Glutamatergic neuron (in vitro differentiated cells): ENCODE measurements around the gene BCL2. TPM values are rescaled to one million over a fixed set of nuclear protein-coding genes. Genes with fewer than 3 reads are reported as not detected.

Experiments used
- DNase-seq: peaks from one replicate; pipeline ENCODE4 v3.0.0; 2022
- H3K27ac Mint-ChIP-seq: one replicate; pipeline ENCODE4 v1.8.0; 2020; ENCODE audit warnings: mild to moderate bottlenecking, mixed read lengths, inconsistent platforms; ENCODE audit not compliant: unreplicated experiment
- H3K27me3 Mint-ChIP-seq: one replicate; pipeline ENCODE4 v1.8.0; 2020; ENCODE audit warnings: mild to moderate bottlenecking, moderate library complexity, mixed read lengths, inconsistent platforms; ENCODE audit not compliant: unreplicated experiment
- H3K36me3 Mint-ChIP-seq: one replicate; pipeline ENCODE4 v1.8.0; 2020; ENCODE audit warnings: mild to moderate bottlenecking, mixed read lengths, inconsistent platforms; ENCODE audit not compliant: unreplicated experiment
- H3K4me1 Mint-ChIP-seq: one replicate; pipeline ENCODE4 v1.8.0; 2020; ENCODE audit warnings: mild to moderate bottlenecking, low read depth, mixed read lengths, inconsistent platforms; ENCODE audit not compliant: unreplicated experiment
- H3K4me3 Mint-ChIP-seq: one replicate; pipeline ENCODE4 v1.8.0; 2020; ENCODE audit warnings: mild to moderate bottlenecking, mixed read lengths, inconsistent platforms; ENCODE audit not compliant: unreplicated experiment
- H3K9me3 Mint-ChIP-seq: one replicate; pipeline ENCODE4 v1.8.0; 2020; ENCODE audit warnings: mild to moderate bottlenecking, moderate library complexity, mixed read lengths, inconsistent platforms; ENCODE audit not compliant: unreplicated experiment
- total RNA-seq: library from RNA; stranded (reverse); fragmentation: NEBNext Ultra II Directional; extraction: Animal tissue kit (Norgen Biotek cat#: 25700); gene quantifications from one replicate; pipeline ENCODE4 v1.2.1, GENCODE V29; 2021; ENCODE audit not compliant: unreplicated experiment
- TF ChIP-seq, protein P1 (sequence below): fragments of 200-600 bp; sonication (generic); IDR thresholded peaks from one replicate; pipeline ENCODE4 v1.5.0; 2021; ENCODE audit not compliant: partially characterized antibody, unreplicated experiment

BCL2 gene
- total RNA-seq, 1 donor from 2014 or later = 6.8 TPM

DNA sequence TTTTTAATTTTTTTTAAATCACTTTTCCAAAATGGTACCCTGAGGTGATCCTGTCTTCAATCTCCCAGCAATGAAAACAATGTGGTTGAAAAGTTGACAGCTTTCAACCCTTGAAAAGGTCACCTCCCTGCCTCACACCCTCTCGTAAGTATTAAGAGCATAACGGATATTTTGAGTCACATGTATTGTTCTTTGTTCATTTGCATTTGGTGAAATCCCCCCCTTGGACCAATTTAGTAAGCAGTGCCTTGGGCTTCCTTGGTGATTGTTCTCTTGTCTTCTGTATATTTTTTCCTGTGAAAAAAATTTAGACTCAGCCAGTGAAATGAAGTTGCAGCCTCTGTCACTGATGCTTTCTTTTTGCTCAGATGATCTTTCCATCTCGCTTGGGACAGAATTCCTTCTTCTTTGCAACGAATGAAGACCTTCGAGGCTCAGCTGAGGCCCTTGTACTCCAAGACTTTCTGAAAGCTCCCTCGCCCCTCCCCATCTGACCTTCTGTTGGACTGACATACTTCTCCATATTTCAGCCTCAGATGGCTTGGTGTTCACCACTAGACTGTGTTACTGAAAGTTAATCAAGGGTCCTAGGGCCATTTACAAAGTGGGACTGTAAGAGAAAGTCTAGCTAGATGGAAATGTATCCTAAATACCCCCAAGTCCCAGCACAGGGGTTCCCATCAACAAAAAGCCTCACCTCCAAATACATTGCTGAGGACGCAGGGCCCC is 158.4 kb downstream of the BCL2 start:
- H3K4me1 Mint-ChIP-seq = peaks cover 6% of the 10 kb centered on the region
- H3K36me3 Mint-ChIP-seq = no peaks in the 10 kb centered on the region
- no peak for DNase-seq
- peaks cover 2% of the 10 kb centered on the region for H3K27me3 Mint-ChIP-seq
- H3K27ac Mint-ChIP-seq = no peak overlapping the region
- no peak overlapping the region for H3K4me3 Mint-ChIP-seq
- H3K9me3 Mint-ChIP-seq = peaks cover 2% of the 10 kb centered on the region
- TF ChIP-seq, protein P1, sequence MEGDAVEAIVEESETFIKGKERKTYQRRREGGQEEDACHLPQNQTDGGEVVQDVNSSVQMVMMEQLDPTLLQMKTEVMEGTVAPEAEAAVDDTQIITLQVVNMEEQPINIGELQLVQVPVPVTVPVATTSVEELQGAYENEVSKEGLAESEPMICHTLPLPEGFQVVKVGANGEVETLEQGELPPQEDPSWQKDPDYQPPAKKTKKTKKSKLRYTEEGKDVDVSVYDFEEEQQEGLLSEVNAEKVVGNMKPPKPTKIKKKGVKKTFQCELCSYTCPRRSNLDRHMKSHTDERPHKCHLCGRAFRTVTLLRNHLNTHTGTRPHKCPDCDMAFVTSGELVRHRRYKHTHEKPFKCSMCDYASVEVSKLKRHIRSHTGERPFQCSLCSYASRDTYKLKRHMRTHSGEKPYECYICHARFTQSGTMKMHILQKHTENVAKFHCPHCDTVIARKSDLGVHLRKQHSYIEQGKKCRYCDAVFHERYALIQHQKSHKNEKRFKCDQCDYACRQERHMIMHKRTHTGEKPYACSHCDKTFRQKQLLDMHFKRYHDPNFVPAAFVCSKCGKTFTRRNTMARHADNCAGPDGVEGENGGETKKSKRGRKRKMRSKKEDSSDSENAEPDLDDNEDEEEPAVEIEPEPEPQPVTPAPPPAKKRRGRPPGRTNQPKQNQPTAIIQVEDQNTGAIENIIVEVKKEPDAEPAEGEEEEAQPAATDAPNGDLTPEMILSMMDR = no peak

DNA sequence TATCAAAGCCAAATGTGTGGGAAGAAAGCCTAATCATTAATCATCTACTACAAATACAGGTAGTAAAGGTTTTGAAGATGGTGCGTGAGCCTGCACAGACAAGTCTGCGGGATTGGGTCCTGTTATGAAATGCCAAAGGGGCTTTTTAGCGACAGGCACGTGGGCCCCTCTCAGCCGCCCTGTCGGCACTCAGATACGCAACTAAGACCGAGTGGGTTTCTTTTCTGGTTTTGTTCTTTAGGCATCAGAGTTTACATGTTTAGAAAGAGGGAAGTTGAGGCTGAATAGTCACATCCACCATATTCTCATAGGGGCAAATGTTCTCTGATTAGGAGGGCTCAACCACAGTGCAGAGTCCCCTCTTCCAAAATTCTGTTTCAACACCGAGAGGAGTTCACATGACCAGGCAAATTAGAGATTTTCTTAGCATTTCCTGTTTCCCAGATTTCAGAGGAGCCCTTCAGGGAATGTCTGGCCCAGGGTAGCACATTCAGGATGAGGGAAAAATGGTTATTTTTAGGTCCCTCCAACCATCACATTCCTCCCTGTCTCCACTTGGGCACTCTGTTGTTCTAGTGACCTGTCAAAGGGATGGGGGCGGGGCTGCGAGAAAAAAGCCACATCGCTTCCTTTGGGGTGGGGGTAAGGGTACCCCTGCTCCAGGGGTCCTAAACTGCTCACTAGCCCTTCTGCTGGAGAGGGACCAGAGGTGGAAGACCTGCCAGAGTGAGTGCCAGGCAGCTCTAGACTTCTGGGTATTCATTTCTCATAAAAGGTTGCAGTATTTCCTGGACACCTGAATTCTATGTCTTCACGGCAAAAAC is 159.2 kb downstream of the BCL2 start:
- no peak for DNase-seq
- TF ChIP-seq, protein P1 = no peak
- Mint-ChIP-seq H3K4me1 (peaks cover 6% of the 10 kb centered on the region), H3K27ac (no peak overlapping the region), H3K9me3 (no peaks in the 10 kb centered on the region), H3K27me3 (peaks cover 2% of the 10 kb centered on the region), H3K4me3 (no peak overlapping the region), H3K36me3 (no peaks in the 10 kb centered on the region)

DNA sequence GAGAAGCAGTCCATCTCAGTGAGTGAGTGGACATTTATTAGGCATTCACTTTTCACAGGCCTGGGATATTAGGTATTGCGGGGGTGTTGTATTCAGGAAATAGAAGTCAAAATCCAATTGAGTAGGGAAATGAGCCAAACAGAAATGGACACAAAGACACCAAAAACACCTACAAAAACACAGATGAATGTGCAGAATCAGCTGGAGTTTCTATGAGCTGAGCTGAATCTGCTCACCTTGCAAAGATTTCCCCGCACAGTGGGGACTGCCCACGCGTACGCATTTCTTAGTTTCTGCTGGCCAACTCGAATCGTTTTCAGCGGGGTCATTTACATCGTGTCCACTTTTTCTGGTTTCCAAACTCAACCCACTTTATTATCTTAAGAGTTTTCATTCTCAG is 160.0 kb downstream of the BCL2 start:
- no peak overlapping the region for H3K27ac Mint-ChIP-seq
- TF ChIP-seq, protein P1 = no peak
- H3K9me3 Mint-ChIP-seq = no peaks in the 10 kb centered on the region
- no peaks in the 10 kb centered on the region for H3K36me3 Mint-ChIP-seq
- H3K4me3 Mint-ChIP-seq = no peak overlapping the region
- peaks cover 6% of the 10 kb centered on the region for H3K4me1 Mint-ChIP-seq
- peaks cover 2% of the 10 kb centered on the region for H3K27me3 Mint-ChIP-seq
- no peak for DNase-seq

DNA sequence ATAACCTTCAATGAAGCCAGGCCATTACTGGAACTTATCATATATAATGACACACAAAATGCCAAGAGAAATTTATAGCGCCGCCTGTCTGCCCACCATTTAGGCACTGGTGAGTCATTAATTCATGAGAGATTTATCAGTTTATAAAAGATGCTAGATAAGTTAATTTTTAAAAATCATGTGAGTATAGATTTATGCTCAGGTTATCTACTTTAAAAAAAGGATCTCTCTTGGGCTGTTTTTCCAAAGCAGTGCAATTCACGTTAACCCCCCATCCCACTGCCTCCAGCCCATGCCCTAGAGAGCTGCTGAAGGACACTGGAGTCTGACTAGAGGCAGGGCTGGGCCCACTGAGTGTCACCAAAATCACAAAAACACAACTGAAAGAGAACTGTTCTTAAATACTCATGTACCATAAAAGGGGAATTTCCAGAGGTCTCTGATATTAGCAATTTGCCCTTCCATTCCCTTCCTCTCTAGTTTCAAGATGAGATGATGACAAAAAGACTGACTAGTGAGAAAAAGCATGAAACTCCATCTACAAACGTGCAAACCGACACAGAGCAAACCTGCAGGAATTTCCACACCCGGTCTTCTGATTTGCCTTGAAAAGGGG is 160.8 kb downstream of the BCL2 start:
- H3K27ac Mint-ChIP-seq = no peak overlapping the region
- peaks cover 6% of the 10 kb centered on the region for H3K4me1 Mint-ChIP-seq
- H3K36me3 Mint-ChIP-seq = no peaks in the 10 kb centered on the region
- H3K4me3 Mint-ChIP-seq = no peak overlapping the region
- H3K9me3 Mint-ChIP-seq = no peaks in the 10 kb centered on the region
- TF ChIP-seq, protein P1 = no peak
- peaks cover 5% of the 10 kb centered on the region for H3K27me3 Mint-ChIP-seq
- DNase-seq = no peak
